Natural killer cell (primary cell): ENCODE data around the gene UNC13C. TPM values are rescaled to one million over a fixed set of nuclear protein-coding genes. Genes with fewer than 3 reads are reported as not detected.

ENCODE experiments used
- ATAC-seq, 3 donors: fragments of 150-1000 bp in 2 of 3; fragments of 200-7000 bp in 1 of 3; cut with Tn5 transposase; 1 replicate in 1 of 3; 2 replicates in 2 of 3; pipeline ENCODE4 v1.10.0; 2021; ENCODE audit warnings: mild to moderate bottlenecking in 2 of 3, moderate library complexity in 2 of 3
- DNase-seq, 2 donors: peaks; one replicate each; pipeline versions ENCODE4 v3.0.0 to v3.0.0-alpha.2; 2013 to 2021; ENCODE audit warnings: mixed read lengths in 1 of 2
- H3K27ac ChIP-seq: one replicate; pipeline ENCODE4 v1.5.1; 2013; ENCODE audit warnings: mild to moderate bottlenecking, low read length
- H3K27me3 ChIP-seq: one replicate; pipeline ENCODE4 v1.6.1; 2013; ENCODE audit warnings: low read length; ENCODE audit not compliant: control insufficient read depth, insufficient read depth
- H3K36me3 ChIP-seq: one replicate; pipeline ENCODE4 v1.6.1; 2013; ENCODE audit warnings: low read length; ENCODE audit not compliant: control insufficient read depth, insufficient read depth
- H3K4me1 ChIP-seq: one replicate; pipeline ENCODE4 v1.6.1; 2013; ENCODE audit warnings: low read length; ENCODE audit not compliant: control insufficient read depth, insufficient read depth
- H3K4me3 ChIP-seq: one replicate; pipeline ENCODE4 v1.5.1; 2013; ENCODE audit warnings: low read length
- H3K9me3 ChIP-seq: one replicate; pipeline ENCODE4 v1.6.1; 2013; ENCODE audit warnings: low read length; ENCODE audit not compliant: control insufficient read depth, insufficient read depth
- H3K27ac Mint-ChIP-seq, 2 donors: one replicate each; pipeline ENCODE4 v1.8.0; 2022; ENCODE audit warnings: mild to moderate bottlenecking in 2 of 2, mixed read lengths in 2 of 2, moderate library complexity in 1 of 2
- H3K27me3 Mint-ChIP-seq, 2 donors: one replicate each; pipeline ENCODE4 v1.8.0; 2022; ENCODE audit warnings: low read depth in 2 of 2, mixed read lengths in 2 of 2
- H3K36me3 Mint-ChIP-seq: one replicate; pipeline ENCODE4 v1.8.0; 2022; ENCODE audit warnings: mixed read lengths
- H3K4me1 Mint-ChIP-seq, 2 donors: one replicate each; pipeline ENCODE4 v1.8.0; 2022; ENCODE audit warnings: mixed read lengths in 2 of 2
- H3K4me3 Mint-ChIP-seq: one replicate; pipeline ENCODE4 v1.8.0; 2022; ENCODE audit warnings: mild to moderate bottlenecking, moderate library complexity, mixed read lengths
- H3K9me3 Mint-ChIP-seq, 2 donors: one replicate each; pipeline ENCODE4 v1.8.0; 2022; ENCODE audit warnings: mixed read lengths in 2 of 2
- CTCF ChIP-seq: fragments of 200-600 bp; IDR thresholded peaks from one replicate; pipeline ENCODE4 v1.8.0; 2022; ENCODE audit warnings: antibody characterized with exemption
- WGBS: methylation state at CpG from one replicate; pipeline ENCODE4 v1.1.7; 2013; ENCODE audit warnings: missing lambda C conversion rate; ENCODE audit not compliant: insufficient coverage; 5-methylcytosine and 5-hydroxymethylcytosine counted together
- intact Hi-C: fragments of 100-400 bp; cut with micrococcal nuclease; formaldehyde crosslinking; loops from one replicate; pipeline ENCODE4 v1.14.2; 2022
- total RNA-seq, 4 donors: library from RNA; stranded (reverse); fragments of 120-200 nt in 1 of 4; gene quantifications; one replicate each; pipeline versions ENCODE4 v1.2.3 to v1.2.4, GENCODE V29; 2013 to 2022

Gene UNC13C
- total RNA-seq, 3 donors from 2014 or later (not counting 1 experiment from before 2014, with no cell fraction given): not detected

GRCh38 chr15:54354341-54354740, 376.1 kb downstream of the UNC13C start:
- no peak for DNase-seq
- Histone ChIP-seq H3K4me3 (no peak overlapping the region), H3K27ac (no peak overlapping the region), H3K4me1 (no peaks in the 10 kb centered on the region), H3K27me3 (no peaks in the 10 kb centered on the region), H3K36me3 (no peaks in the 10 kb centered on the region), H3K9me3 (no peaks in the 10 kb centered on the region)
- Mint-ChIP-seq H3K27me3 (no peaks in the 10 kb centered on the region), H3K9me3 (peaks cover 7% of the 10 kb centered on the region in 2 donors), H3K27ac (no peak overlapping the region), H3K4me1 (no peaks in the 10 kb centered on the region), H3K4me3 (no peak overlapping the region), H3K36me3 (no peaks in the 10 kb centered on the region)
- WGBS: 86% methylated on average over 1 of the region's 1 CpG
- intact Hi-C loops: no loop called here
- no peak for TF ChIP-seq CTCF
- no peak for ATAC-seq

- Histone ChIP-seq H3K4me1 (no peaks in the 10 kb centered on the region), H3K27me3 (no peaks in the 10 kb centered on the region), H3K36me3 (no peaks in the 10 kb centered on the region), H3K9me3 (no peaks in the 10 kb centered on the region), H3K4me3 (no peak overlapping the region), H3K27ac (no peak overlapping the region)
- peaks cover 11 to 18% of the 10 kb centered on the region in 2 donors for H3K9me3 Mint-ChIP-seq
- H3K36me3 Mint-ChIP-seq: peaks cover 14% of the 10 kb centered on the region
- TF ChIP-seq CTCF: no peak
- ATAC-seq (no peak), DNase-seq (no peak)
- intact Hi-C loops: no loop called here
- H3K4me3 Mint-ChIP-seq: no peak overlapping the region
- H3K27ac Mint-ChIP-seq: no peak overlapping the region
- WGBS: 77% methylated on average over 3 of the region's 3 CpGs
- no peaks in the 10 kb centered on the region for H3K27me3 Mint-ChIP-seq
- no peaks in the 10 kb centered on the region for H3K4me1 Mint-ChIP-seq
Measured at GRCh38 chr15:54364961-54365360, 386.7 kb downstream of the UNC13C start.

GRCh38 chr15:54373332-54373731, 395.1 kb downstream of the UNC13C start:
- Mint-ChIP-seq H3K4me3 (no peak overlapping the region), H3K27me3 (no peaks in the 10 kb centered on the region), H3K27ac (no peak overlapping the region), H3K9me3 (peaks cover 2 to 5% of the 10 kb centered on the region in 2 donors), H3K36me3 (no peaks in the 10 kb centered on the region), H3K4me1 (no peaks in the 10 kb centered on the region)
- intact Hi-C loops: no loop called here
- no peak overlapping the region for H3K27ac ChIP-seq
- H3K9me3 ChIP-seq: peaks cover 2% of the 10 kb centered on the region
- no peak overlapping the region for H3K4me3 ChIP-seq
- H3K36me3 ChIP-seq: no peaks in the 10 kb centered on the region
- H3K27me3 ChIP-seq: no peaks in the 10 kb centered on the region
- no peak for ATAC-seq
- DNase-seq: no peak
- no peak for TF ChIP-seq CTCF
- 88% methylated on average over 2 of the region's 2 CpGs for WGBS
- no peaks in the 10 kb centered on the region for H3K4me1 ChIP-seq

- intact Hi-C loops: no loop called here
- no peaks in the 10 kb centered on the region for H3K36me3 ChIP-seq
- H3K4me1 ChIP-seq: no peaks in the 10 kb centered on the region
- Mint-ChIP-seq H3K27ac (no peak overlapping the region), H3K4me1 (no peaks in the 10 kb centered on the region), H3K9me3 (peaks cover 2 to 5% of the 10 kb centered on the region in 2 donors), H3K4me3 (no peak overlapping the region), H3K27me3 (no peaks in the 10 kb centered on the region), H3K36me3 (no peaks in the 10 kb centered on the region)
- no peak overlapping the region for H3K27ac ChIP-seq
- DNase-seq (no peak), ATAC-seq (no peak)
- WGBS: 92% methylated on average over 5 of the region's 5 CpGs
- no peak for TF ChIP-seq CTCF
- H3K9me3 ChIP-seq: peaks cover 2% of the 10 kb centered on the region
- no peaks in the 10 kb centered on the region for H3K27me3 ChIP-seq
- H3K4me3 ChIP-seq: no peak overlapping the region
Measured at GRCh38 chr15:54374184-54374952, 396.1 kb downstream of the UNC13C start.
